HG03039 (cell line): ENCODE data around the gene PRPS1.
A peak's percentile ranks its signal among the peaks of the same experiment; 100 is the strongest.
"Not testable (repeated sequence)": the region's sequence is repeated elsewhere in the genome, so short reads cannot be mapped to it uniquely, and the experiment has no call there.

ENCODE experiments used
- ATAC-seq: cut with Tn5 transposase; IDR thresholded peaks from one replicate; pipeline ENCODE4 v1.9.1; 2021; ENCODE audit warnings: mild to moderate bottlenecking, moderate library complexity; ENCODE audit not compliant: unreplicated experiment

Gene PRPS1

DNA sequence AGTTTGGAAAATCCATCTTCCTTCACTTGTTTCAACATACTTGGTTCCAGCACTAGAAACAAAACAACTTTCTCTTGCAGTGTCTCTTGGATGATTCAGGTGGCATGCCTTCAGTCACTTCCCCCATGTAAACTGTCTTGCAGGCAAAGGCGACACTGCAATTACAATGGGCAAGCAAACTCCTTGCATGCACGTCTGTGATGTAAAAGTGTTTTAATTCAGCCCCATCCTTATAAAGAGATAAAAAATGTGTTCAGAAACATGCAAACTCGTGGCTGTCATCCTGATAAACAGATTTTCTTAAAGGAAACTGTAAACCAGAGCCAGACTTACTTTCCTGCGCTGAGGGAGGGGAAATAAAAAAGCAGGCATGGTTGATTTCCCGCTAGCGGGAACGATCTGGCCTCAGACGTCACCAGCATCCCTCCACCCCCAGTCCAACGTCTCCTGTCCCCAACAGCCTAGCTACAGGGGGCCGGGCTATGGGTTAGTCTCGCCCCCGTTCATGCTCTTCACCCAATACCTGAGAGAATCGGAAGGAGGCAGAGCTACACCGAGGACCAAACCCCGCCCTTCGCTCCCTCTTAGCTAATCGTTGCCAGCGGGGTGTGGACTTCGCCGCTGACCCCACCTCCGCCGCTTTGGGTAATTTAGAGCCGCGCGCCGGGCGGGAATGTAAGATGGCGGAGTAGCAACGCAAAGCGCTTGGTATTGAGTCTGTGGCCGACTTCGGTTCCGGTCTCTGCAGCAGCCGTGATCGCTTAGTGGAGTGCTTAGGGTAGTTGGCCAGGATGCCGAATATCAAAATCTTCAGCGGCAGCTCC lies at the start of gene PRPS1:
TSS of gene PRPS1 (plus strand) at position 673 of the 824 bp plus-strand sequence. CDS start at position 792, 119 bp downstream.
- peak; percentile 100 for ATAC-seq

DNA sequence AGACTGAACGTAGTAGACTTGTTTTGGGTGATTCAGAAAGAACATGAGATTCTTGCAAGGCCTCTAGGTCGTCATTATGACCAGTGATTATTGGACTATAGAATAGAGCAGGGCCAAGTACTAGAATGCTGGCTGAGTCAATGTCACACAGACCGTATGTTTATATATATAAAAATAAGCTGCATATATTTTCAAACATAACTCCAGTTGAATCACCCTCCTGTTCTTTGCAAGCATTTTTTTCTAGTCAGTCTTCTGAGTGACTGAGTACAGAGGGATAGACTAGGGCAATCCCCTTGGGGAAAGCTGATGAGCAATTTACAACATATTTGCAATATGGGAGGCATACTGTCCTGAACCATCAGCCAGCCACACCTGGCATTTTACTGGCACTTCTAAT lies 48.4 kb upstream of the PRPS1 start:
- ATAC-seq = no peak

DNA sequence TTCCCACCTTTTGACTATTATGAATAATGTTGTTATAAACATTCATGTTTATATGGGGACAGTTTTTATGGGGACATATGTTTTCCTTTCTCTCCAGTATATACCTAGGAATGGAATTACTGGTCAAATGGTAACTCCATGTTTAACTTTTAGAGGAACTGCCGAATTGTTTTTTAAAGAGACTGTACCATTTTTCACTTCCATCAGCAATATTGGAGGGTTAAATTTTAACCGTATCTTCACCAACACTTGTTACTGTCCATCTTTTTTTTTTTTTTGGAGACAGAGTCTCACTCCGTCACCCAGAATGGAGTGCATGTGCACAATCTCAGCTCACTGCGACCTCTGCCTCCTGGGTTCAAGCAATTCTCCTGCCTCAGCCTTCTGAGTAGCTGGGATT lies 46.4 kb upstream of the PRPS1 start:
- no peak for ATAC-seq

DNA sequence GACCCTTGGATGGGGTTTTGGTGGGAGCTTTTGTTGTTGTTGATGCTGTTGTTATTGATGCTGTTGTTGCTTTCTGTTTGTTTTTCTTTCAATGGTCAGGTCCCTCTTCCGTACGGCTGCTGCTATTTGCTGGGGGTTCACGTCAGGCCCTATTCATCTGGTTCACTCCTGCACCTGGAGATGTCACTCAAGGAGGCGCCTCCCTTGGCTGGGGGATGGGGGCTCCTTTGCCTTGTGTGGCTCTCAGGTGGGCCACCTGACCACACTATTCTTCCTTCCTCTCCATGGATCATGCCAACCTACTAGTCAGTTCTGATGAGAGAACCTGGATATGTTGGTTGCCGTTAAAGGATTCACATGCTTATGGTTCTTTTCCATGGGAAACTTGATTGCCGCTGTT lies 39.1 kb upstream of the PRPS1 start:
- ATAC-seq = no peak

DNA sequence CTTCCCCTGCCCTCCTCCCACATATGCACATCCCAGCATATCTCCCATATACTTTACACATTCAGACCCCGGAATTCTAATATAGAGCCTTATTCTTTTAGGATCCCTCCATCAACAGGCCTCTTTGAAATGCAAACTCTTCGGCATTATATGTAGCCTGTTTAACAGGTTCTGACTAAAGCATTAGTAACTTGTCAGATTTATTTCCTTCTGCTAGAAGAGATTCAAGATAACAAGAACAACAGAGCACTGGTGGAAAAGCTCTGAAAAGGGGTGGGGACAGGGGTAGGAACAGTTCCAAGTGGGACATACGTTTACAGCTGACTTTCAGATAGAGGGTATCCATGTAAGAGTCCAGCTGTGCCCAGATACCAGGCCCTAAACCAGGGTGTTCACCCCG lies 31.7 kb upstream of the PRPS1 start:
- ATAC-seq = no peak

DNA sequence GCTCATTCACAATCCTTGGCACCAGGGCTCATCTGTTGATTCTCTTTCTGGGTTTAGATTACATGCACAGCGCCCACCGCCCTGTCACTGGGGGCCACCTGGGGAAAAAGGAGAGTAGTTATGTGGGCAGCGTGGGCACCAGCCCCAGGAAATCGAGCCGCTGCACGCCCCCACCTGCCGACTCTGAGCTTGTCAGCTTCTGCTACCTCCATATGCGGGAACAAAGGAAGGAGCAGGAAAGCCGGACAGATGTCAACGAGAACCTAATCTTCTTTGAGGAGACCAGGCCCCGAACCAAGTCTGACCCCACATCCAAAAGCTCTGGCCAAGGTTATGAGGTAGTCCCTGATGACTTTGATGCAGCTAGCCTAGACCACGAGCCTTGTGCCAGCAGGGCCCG lies 31.0 kb upstream of the PRPS1 start:
- no peak for ATAC-seq

DNA sequence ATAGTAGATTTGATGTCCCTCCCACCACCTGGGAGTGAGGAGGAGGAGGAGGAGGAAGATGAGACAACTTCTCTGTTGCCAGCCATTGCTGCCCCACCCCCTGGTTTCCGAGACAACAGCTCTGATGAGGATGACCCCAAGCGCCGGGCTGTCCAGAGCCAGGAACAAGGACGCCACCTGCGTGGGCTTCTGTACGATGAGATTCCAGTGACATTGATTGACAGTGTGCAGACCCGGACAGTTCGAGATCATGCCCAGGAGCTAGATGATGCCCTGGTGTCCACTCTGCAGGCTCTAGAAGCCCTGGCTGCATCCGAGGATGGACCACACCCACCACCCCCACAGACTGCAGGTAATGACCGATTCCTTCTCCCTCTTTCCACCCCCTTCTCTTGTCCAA lies 30.5 kb upstream of the PRPS1 start:
- no peak for ATAC-seq

DNA sequence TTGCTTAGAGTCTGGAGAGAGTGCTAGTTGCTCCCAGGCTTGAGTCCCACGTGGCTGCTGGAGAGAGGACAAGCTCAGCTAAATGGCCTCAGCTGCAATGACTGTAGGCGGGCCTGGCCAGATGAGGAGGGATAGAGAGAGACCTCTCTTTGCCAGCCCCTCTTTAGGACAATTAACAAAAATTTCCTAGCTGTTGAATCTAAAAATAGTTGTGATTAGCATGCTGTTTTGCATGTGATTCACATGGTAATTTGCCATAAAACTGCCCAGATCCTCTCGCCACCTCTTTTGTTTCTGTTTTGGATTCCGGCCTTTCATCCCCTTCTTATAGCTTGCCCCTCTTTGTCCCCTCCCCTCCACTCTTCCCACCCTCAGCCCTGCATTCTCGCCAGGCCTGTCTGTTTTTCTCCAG lies 28.9 kb upstream of the PRPS1 start:
- no peak for ATAC-seq

DNA sequence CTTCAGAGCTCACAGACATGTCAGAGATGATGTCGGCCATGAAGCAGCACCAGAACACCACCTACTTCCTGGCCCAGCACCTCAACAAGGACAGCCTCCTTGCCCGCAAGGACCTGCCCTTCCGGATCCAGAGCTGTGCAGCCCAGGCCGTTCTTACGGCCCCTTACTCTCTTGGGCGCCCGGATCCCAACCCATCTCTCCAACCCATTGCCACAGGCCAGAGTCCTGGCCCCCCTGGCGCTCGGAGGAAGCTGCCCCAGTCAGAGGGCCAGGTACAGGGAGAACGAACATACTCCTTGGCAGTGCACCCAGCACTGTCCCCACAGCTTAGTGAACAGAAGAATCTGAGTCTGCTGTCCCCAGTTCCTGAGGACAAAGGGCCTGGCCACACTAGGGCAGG lies 27.9 kb upstream of the PRPS1 start:
- ATAC-seq = no peak

DNA sequence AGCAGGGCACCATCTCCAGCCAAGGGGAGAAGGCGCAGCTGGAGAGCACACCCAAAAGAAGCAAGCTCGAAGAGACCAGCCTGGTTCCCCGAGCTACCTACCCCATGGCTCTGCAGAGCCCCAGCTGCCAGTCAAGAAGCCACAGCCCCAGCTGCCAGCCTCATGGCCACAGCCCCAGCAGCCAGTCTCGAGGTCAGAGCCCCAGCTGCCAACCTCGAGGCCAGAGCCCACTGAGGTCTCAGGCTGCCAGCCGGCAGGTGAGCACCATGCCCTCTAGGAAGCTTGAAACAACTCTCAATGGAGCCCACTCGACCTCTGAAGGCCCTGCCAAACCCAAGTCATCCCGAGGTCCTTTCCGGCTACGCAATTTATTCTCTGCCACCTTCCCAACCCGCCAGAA lies 27.0 kb upstream of the PRPS1 start:
- ATAC-seq = no peak

DNA sequence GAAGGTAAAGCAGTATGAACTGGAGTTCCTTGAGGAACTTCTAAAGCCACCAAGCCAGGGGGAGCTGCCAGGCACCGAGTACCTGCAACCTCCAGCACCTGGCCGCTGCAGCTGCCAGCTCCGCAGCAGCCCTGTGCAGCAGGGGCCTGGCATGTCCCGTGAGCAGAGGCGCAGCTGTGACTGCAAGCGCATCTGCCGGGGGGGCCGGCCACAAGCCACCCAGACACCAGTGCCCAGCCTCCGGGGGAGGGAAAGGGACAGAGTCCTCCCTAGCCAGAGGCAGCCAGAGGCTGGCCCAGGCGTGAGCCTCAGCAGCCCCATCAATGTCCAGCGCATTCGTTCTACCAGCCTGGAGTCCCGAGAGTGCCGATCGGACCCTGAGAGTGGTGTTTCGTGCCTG lies 26.6 kb upstream of the PRPS1 start:
- ATAC-seq = no peak

DNA sequence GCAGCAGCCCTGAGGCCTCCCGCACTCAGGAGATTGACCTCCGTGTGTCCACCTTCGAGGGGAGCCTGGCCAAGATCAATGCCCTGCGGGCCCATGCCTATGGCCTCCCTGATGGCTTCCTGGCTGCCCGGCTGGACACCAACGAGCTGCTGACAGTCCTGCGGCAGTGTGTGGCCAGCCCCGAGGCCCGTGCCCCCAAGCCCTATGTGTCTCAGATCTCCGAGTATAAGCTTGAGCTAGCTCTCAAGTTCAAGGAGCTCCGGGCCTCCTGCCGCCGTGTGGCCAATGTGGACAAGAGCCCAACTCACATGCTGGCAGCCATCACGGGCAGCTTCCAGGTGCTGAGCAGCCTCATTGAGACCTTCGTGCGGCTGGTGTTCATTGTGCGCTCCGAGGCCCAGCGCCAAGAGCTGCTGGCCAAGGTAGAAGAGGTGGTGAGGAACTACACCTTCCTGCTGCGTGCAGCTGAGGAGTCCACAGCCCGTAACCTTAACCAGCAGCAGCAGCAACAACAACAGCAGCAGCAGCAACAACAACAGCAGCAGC lies 25.5 kb upstream of the PRPS1 start:
- ATAC-seq = no peak

DNA sequence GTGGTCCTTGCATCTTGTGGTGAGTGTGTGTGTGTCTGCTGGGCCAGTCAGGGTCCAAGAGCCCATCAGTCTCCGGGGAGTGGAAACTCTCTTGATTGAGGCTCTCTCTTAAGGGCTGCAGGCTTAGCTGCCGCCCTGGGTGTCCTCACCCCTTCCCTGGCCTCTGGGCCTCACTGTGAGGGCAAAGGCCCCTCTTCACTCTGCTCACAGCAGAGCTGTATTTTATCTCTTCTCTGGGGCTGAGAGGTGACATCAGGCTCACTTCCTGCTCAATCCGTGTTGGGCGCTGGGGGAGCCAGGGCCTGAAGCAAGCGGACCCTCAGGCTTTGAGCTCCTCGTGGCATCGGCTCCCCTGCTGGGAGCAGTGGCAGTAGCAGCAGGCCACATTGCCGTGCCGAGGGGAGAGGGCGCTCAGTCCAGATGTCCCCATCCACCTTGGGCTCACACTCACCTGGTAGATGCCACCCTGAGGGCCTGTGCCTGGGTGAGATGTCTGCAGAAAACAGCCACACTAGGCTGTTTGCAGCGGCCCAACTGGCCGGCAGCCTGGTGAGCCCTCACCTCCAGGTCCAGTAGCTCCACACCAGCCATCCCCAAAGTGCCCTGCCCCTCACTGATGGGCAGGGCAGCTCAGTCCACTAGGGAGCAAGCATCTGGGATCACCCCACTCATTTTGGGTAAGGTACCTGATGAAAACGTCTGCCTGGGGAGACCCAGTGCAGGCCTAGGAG lies 24.7 kb upstream of the PRPS1 start:
- no peak for ATAC-seq

DNA sequence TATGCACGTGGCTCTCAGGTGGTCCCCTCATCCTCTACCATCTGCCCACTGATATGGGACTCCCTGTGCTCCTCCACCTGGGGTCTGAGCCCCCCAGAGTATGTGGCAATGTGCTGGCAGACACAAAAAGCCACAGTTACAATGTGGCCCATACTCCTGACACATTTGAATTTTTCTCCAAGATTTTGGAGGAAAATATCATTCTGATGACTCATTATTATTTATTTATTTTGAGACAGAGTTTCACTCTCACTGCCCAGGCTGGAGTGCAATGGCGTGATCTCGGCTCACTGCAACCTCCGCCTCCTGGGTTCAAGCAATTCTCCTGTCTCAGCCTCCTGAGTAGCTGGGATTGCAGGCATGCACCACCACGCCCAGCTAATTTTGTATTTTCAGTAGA lies 19.2 kb upstream of the PRPS1 start:
- ATAC-seq = not testable (repeated sequence)

DNA sequence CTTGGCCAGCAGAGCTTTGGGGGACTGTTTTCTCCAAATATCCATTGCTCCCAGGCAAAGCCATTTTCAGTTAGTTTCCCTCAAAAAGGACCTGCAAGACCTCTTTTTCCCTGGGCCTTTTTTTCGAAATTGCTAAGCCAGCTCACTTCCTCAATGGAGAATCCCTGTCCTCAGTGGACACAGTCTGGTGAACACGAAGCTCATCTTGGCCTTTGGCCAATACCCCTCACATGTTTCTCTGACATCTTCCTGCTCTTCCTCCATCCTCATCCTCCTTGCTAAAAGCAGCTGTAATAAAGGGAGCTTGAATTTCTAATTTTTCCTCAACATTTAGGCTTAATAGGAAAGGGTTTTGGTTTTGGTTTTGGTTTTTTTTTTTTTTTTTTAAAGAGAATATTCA lies 17.6 kb upstream of the PRPS1 start:
- ATAC-seq = no peak

DNA sequence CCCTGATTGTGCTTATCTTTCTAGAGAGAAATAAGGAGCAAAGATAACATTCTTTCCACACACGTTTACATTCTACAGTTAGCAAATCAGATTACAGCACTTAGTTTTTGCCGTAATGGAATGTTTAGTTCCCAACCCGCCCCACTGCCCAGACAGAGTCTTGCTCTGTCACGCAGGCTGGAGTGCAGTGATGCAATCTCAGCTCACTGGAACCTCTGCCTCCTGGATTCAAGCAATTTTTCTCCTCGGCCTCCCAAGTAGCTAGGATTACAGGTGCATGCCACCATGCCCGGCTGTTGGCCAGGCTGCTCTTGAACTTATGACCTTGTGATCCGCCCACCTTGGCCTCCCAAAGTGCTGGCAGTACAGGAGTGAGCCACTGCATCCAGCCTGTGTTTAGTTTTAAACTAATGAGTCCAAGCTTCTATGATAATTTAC lies 8.4 kb upstream of the PRPS1 start:
- ATAC-seq = no peak

DNA sequence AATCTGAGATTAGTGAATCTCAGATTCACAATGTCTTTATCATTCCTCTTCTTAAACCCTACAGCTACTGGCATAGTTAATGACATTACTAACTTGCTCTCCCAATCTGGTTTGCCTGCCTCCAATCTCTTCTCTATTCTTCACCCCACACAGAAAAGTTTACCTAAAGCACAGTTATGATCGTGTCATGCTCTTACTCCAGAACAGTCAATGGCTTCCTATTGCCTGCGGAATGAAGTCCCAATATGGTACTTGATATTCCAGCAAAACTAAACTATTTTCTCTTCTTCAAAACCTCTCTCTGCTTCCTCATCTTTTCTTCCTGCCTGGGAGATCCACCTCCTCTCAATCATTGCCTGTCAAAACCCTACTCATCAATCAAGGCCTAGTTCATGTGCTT lies 3.4 kb upstream of the PRPS1 start:
- no peak for ATAC-seq

DNA sequence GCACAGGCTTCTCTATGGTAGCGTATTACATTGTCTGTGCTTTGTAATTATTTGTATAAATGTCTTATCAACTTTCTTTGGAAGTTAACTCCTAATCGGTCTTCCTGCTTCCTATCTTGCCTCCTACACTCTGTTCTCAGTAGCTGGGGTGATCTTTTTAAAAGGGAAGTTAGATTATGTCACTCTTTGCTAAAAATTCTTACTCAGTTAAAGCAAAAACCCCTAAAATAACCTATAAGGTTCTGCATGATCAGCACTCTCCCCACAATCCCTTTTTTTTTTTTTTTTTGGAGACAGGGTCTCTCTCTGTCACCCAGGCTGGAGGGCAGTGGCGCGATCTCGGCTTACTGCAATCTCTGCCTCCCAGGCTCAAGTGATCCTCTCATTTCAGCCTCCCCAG lies 2.6 kb upstream of the PRPS1 start:
- ATAC-seq = no peak

DNA sequence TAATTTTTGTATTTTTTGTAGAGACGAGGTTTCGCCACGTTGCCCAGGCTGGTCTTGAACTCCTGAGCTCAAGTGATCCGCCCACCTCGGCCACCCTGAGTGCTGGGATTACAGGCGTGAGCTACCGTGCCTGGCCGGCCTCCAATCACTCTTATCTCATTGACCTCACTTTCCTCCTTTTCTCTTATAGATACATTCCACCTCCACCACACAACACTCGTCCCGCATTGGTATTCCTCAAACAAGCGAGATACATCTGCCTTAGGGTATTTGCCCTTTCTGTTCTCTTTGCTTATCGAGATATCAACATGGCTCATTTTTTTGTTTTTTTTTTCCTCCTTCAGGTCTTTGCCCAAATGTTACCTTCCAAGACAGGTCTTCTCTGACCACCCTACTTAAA lies 1.8 kb upstream of the PRPS1 start:
- ATAC-seq = no peak

DNA sequence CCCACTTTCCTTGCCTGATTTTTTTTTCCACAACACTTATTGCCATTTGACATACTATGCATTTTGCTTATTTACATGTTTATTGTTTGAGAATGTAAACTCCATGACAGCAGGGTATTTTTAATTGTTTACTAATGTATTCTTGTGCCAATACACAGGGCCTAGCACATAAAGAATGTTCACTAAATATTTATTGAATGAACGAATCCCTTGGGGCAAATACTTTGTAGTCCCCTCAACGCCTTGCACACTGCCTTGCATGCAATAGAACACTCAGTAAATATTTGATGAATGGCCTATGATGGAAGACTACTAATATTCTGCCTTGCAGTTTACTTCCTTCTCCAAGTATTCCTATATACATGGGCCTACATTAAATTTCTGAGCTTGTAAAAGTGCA lies 1.4 kb upstream of the PRPS1 start:
- no peak for ATAC-seq

DNA sequence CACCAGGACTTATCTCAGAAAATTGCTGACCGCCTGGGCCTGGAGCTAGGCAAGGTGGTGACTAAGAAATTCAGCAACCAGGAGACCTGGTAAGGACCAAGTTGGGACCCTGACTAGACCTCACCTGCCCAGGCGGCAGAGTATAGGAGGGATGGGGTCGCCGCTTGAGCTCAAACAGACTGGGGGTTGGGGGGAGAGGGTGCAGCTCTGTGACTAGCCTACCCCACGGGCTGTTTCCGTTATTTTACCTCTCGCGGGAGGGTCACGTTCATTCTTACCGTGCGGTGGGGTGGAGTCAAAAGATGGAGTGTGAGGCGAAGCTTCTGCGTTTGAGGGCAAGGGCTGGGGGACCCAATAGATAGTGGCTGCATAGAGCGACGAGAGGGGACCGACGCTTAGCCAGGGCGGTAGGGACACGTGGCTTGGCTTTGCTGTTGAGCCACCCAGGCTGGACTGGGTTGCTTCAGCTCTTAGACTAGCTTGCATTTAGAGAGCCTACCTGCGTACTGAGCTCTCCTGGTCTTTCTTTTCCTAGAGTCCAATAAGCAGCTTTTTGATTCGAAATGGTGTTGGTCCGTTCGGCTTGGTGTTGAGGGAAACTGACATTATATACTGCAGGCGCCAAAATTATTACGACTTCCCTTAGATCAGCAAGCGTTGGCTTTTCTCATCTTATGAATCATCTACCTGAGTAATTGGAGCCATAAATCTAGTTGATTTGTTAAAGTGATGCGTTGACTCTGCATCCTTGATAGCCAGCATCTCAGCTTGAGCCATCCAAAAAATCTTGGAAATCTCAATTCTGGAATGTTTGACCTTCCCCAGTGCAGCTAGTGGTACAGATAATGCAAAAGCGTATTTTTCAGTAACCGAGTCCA lies 591 bp downstream of the PRPS1 start:
- peak; percentile 26 for ATAC-seq
